ENCODE results near the gene NKD1. TPM values are rescaled to one million over a fixed set of nuclear protein-coding genes. Genes with fewer than 3 reads are reported as not detected.

NKD1 gene
- total and polyA plus RNA-seq, 9 donors: 2.5 to 72.1 (median 12.7) TPM

DNA sequence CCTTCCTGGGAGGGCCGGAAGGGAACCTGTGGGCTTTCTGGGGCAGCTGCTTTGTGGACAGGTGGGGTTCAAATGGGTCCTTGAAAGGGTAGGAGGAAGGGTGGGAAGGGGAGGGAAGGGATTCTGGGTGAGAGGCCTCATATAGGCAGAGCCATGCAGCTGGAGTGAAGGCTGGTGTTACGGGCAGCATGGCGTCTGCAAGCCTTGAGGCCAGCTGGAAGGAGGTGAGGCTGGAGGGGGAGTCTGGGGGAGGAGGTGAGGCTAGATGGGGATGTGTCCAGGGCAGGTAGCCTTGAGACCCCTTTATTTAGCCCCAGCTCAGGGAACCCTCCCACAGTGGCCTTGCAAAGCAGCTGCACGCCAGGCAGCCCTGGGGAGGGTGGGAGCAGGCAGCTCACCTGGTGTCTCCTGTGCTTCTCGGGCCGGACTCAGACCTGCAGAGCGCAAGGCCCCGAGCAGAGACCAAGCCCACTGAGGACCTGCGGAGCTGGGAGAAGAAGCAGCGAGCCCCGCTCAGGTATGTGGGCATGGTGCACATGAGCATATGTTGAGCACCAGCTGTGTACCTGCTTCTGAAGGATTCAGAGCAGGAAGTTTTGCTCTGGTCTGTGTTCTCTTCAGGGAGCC, 82.3 kb downstream of the NKD1 start:
- Histone ChIP-seq H3K27ac (no peak overlapping the region), H3K27me3 (no peaks in the 10 kb centered on the region), H3K4me1 (ENCODE audit: insufficient read depth) (peaks cover 2% of the 10 kb centered on the region), H3K4me3 (no peak overlapping the region), H3K9me3 (no peaks in the 10 kb centered on the region), H3K36me3 (no peaks in the 10 kb centered on the region)
- 92 to 94% (median 93%) methylated on average over 11 of the region's 11 CpGs for WGBS, 3 donors
- intact Hi-C loops (cut with DNase I): loop anchor here in 2 of 4 donors (5.0 to 10.0 kb wide), 3 partner anchors 83 to 266 kb away; partner anchors contain the start of genes BRD7 (in 1 of the 2) and NKD1 (in 1 of the 2)
- no peak for DNase-seq
- no peak for TF ChIP-seq EP300 (IDR thresholded peaks at IDR 0.05)
- no peak for TF ChIP-seq CTCF (IDR thresholded peaks at IDR 0.05)
- TF ChIP-seq POLR2A (IDR thresholded peaks at IDR 0.05): no peak

GRCh38 chr16:50631249-50631984, 83.2 kb downstream of the NKD1 start:
- DNase-seq: no peak
- intact Hi-C loops (cut with DNase I): loop anchor here in 2 of 4 donors (5.0 to 10.0 kb wide), 3 partner anchors 84 to 267 kb away; partner anchors contain the start of genes BRD7 (in 1 of the 2) and NKD1 (in 1 of the 2)
- no peaks in the 10 kb centered on the region for H3K27me3 ChIP-seq
- WGBS, 3 donors: 71 to 85% (median 81%) methylated on average over 8 of the region's 8 CpGs
- no peaks in the 10 kb centered on the region for H3K9me3 ChIP-seq
- H3K27ac ChIP-seq: no peak overlapping the region
- no peaks in the 10 kb centered on the region for H3K36me3 ChIP-seq
- H3K4me1 ChIP-seq (ENCODE audit: insufficient read depth): peaks cover 2% of the 10 kb centered on the region
- no peak overlapping the region for H3K4me3 ChIP-seq
- no peak for TF ChIP-seq EP300 (IDR thresholded peaks at IDR 0.05)
- no peak for TF ChIP-seq POLR2A (IDR thresholded peaks at IDR 0.05)
- no peak for TF ChIP-seq CTCF (IDR thresholded peaks at IDR 0.05)

GRCh38 chr16:50631985-50632576, 83.9 kb downstream of the NKD1 start:
- WGBS, 3 donors: 93 to 95% (median 94%) methylated on average over 22 of the region's 22 CpGs
- no peak for TF ChIP-seq EP300 (IDR thresholded peaks at IDR 0.05)
- no peak for TF ChIP-seq POLR2A (IDR thresholded peaks at IDR 0.05)
- TF ChIP-seq CTCF (IDR thresholded peaks at IDR 0.05): no peak
- intact Hi-C loops (cut with DNase I): loop anchor here in 2 of 4 donors (5.0 to 10.0 kb wide), 3 partner anchors 85 to 267 kb away; partner anchors contain the start of genes BRD7 (in 1 of the 2) and NKD1 (in 1 of the 2)
- Histone ChIP-seq H3K9me3 (no peaks in the 10 kb centered on the region), H3K4me3 (no peak overlapping the region), H3K4me1 (ENCODE audit: insufficient read depth) (peaks cover 2% of the 10 kb centered on the region), H3K27me3 (no peaks in the 10 kb centered on the region), H3K27ac (no peak overlapping the region), H3K36me3 (no peaks in the 10 kb centered on the region)
- DNase-seq: no peak
